Activated naive CD4-positive, alpha-beta T cell treated with anti-CD3 and anti-CD28 coated beads for 36 hours (primary cell): Measurements from ENCODE around the gene OR10C1. TPM values are rescaled to one million over a fixed set of nuclear protein-coding genes. Genes with fewer than 3 reads are reported as not detected.

ENCODE experiments used
- CTCF ChIA-PET: fragments of 350-600 bp; sonication (Branson Sonifier 250); formaldehyde crosslinking; loops from one replicate; lab custom pipeline; 2021; ENCODE audit warnings: antibody characterized with exemption; lab: Charles Lee
- DNase-seq: peaks from one replicate; pipeline ENCODE4 v3.0.0-alpha.2; 2020
- H3K27ac Mint-ChIP-seq: one replicate; pipeline ENCODE4 v1.8.0; 2021; ENCODE audit warnings: mild to moderate bottlenecking, mixed read lengths
- H3K27me3 Mint-ChIP-seq: one replicate; pipeline ENCODE4 v1.8.0; 2021; ENCODE audit warnings: low read depth, mixed read lengths
- H3K36me3 Mint-ChIP-seq: one replicate; pipeline ENCODE4 v1.8.0; 2021; ENCODE audit warnings: low read depth, mixed read lengths
- H3K4me1 Mint-ChIP-seq: one replicate; pipeline ENCODE4 v1.8.0; 2021; ENCODE audit warnings: low read depth, mixed read lengths
- H3K4me3 Mint-ChIP-seq: one replicate; pipeline ENCODE4 v1.8.0; 2021; ENCODE audit warnings: mild to moderate bottlenecking, moderate library complexity, mixed read lengths
- H3K9me3 Mint-ChIP-seq: one replicate; pipeline ENCODE4 v1.8.0; 2021; ENCODE audit warnings: mixed read lengths
- intact Hi-C: fragments of 100-400 bp; cut with micrococcal nuclease; formaldehyde crosslinking; loops from one replicate; pipeline ENCODE4 v1.15.1; 2023
- total RNA-seq, 2 experiments: library from RNA; stranded (reverse); gene quantifications; one replicate each; pipeline ENCODE4 v1.2.3, GENCODE V29; 2021

OR10C1 gene
- total RNA-seq, 2 experiments from 2014 or later = not detected

DNA sequence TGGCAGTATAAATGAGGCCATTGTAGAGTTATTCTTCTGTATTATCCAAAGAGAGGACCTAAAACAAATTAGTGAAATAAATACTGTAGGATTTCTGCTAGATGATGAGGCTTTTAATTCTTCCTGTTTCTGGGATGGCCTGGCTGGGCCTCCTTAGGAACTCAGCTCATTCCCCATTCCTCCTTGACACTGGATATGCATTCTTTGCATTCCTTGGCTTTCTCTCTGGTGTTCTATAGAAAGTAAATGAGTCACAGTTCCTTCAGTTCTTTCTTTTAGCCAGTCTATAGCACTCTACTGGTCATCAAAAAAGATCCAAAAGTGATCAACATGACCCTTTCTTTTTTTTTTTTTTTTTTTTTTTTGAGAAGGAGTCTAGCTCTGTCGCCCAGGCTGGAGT is 8.6 kb downstream of the OR10C1 start:
- Mint-ChIP-seq H3K27ac (no peak overlapping the region), H3K9me3 (no peaks in the 10 kb centered on the region), H3K27me3 (peaks cover 45% of the 10 kb centered on the region), H3K4me1 (no peaks in the 10 kb centered on the region), H3K4me3 (no peak overlapping the region), H3K36me3 (no peaks in the 10 kb centered on the region)
- intact Hi-C loops = no loop called here
- CTCF ChIA-PET = no interaction called here
- no peak for DNase-seq

GRCh38 chr6:29451471-29452193 is 12.5 kb downstream of the OR10C1 start:
- Mint-ChIP-seq H3K27ac (no peak overlapping the region), H3K4me3 (no peak overlapping the region), H3K27me3 (peaks cover 30% of the 10 kb centered on the region), H3K9me3 (no peaks in the 10 kb centered on the region), H3K36me3 (no peaks in the 10 kb centered on the region), H3K4me1 (no peaks in the 10 kb centered on the region)
- no peak for DNase-seq
- intact Hi-C loops = no loop called here
- CTCF ChIA-PET = no interaction called here

DNA sequence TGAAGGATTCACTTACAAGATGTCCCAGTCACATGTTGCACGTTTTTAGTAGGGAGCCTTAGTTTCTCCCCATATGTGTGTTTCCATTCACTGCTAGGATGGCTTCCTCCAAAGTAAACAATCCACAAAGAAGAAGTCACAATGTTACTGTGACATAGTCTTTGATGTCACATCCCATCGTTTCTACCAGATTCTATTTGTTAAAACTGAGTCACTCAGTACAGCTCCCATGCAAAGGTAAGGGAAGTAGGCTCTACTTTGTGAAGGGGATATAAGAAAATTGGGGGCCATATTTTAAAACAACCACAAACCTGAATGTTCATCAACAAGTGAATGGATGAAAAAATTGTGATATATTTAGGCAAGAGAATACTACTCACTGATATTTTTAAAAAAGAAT is 17.9 kb downstream of the OR10C1 start, which contains the start of the genes OR11A1 and OR2H1:
Gene OR11A1 (minus strand): TSS at position 101 of the 400 bp plus-strand sequence. CDS start 29,430 bp downstream, outside the sequence.
Gene OR2H1 (plus strand): TSS at position 185 of the 400 bp plus-strand sequence. CDS start 4,615 bp downstream, outside the sequence.
- CTCF ChIA-PET = no interaction called here
- H3K4me3 Mint-ChIP-seq = no peak within 1 kb of the TSS
- H3K36me3 Mint-ChIP-seq = no peaks in the 10 kb centered on the region
- H3K9me3 Mint-ChIP-seq = no peaks in the 10 kb centered on the region
- peaks cover 15% of the 10 kb centered on the region for H3K27me3 Mint-ChIP-seq
- intact Hi-C loops = no loop called here
- DNase-seq = no peak
- no peaks in the 10 kb centered on the region for H3K4me1 Mint-ChIP-seq
- H3K27ac Mint-ChIP-seq = no peak within 1 kb of the TSS

DNA sequence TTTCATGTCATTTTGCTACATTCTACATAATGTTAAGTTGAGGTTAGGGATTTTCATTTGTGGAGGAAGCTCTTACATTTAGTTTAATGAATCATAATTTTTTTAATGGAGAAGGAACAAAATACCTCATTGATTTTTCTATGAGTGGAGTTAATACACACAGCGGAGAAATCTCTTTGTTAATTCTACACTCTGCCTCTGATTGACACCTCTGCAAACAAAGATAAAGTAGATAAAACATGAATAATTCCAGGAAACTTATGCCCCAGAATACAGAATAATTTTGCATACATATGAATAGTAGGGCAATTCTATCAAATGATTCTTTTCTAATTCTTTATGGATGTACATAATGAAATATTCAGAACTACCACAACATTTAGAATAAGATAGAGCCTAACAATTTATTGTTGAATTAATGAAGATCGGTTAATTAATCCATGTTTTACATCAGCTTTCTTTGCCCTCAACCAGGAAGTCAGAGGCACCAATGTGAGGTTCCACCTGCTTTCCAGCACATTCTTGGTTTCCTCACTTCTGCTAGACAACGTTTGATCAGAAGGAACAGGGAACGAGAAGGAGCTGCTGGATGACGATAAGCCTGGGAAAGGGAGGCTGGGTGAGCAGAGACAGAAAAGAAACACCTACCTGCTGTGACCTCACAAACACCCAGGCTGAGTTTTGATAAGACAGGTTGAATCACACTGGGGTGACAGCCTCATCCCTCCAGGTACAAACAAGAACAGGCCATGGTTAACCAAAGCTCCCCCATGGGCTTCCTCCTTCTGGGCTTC is 22.1 kb downstream of the OR10C1 start:
- DNase-seq = no peak
- Mint-ChIP-seq H3K9me3 (no peaks in the 10 kb centered on the region), H3K27me3 (peaks cover 15% of the 10 kb centered on the region), H3K4me3 (no peak overlapping the region), H3K27ac (no peak overlapping the region), H3K36me3 (no peaks in the 10 kb centered on the region), H3K4me1 (no peaks in the 10 kb centered on the region)
- intact Hi-C loops = no loop called here
- CTCF ChIA-PET = no interaction called here

- Mint-ChIP-seq H3K4me1 (no peaks in the 10 kb centered on the region), H3K9me3 (no peaks in the 10 kb centered on the region), H3K36me3 (no peaks in the 10 kb centered on the region), H3K4me3 (no peak overlapping the region), H3K27me3 (peaks cover 15% of the 10 kb centered on the region), H3K27ac (no peak overlapping the region)
- no peak for DNase-seq
- CTCF ChIA-PET = no interaction called here
- intact Hi-C loops = no loop called here
Measured at GRCh38 chr6:29462022-29462421, 22.9 kb downstream of the OR10C1 start.

- Mint-ChIP-seq H3K27ac (no peak overlapping the region), H3K4me3 (no peak overlapping the region), H3K27me3 (peaks cover 11% of the 10 kb centered on the region), H3K4me1 (no peaks in the 10 kb centered on the region), H3K9me3 (no peaks in the 10 kb centered on the region), H3K36me3 (no peaks in the 10 kb centered on the region)
- DNase-seq = no peak
- intact Hi-C loops = no loop called here
- CTCF ChIA-PET = no interaction called here
Measured at GRCh38 chr6:29465279-29465678, 26.2 kb downstream of the OR10C1 start.

DNA sequence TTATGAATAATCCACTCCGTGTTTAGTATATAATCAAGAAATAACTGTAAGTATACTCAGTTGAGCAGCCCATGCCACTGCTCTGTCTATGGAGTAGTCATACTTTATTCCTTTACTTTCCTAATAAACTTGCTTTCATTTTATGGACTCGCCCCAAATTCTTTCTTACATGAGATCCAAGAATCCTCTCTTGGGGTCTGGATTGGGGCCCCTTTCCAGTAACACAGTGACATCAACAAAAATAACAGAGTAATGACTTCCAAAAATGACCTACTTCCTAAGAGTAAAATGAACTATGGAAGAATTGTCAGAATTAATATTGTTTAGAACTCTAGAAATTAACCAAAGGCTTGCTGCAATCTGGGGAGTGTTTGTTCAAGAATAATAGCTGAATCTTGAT is 26.7 kb downstream of the OR10C1 start:
- H3K9me3 Mint-ChIP-seq = no peaks in the 10 kb centered on the region
- H3K27ac Mint-ChIP-seq = no peak overlapping the region
- DNase-seq = no peak
- no peaks in the 10 kb centered on the region for H3K4me1 Mint-ChIP-seq
- no peak overlapping the region for H3K4me3 Mint-ChIP-seq
- intact Hi-C loops = no loop called here
- CTCF ChIA-PET = no interaction called here
- H3K27me3 Mint-ChIP-seq = peaks cover 11% of the 10 kb centered on the region
- H3K36me3 Mint-ChIP-seq = no peaks in the 10 kb centered on the region

- Mint-ChIP-seq H3K27me3 (peaks cover 9% of the 10 kb centered on the region), H3K36me3 (no peaks in the 10 kb centered on the region), H3K4me1 (no peaks in the 10 kb centered on the region), H3K27ac (no peak overlapping the region), H3K9me3 (no peaks in the 10 kb centered on the region), H3K4me3 (no peak overlapping the region)
- intact Hi-C loops = no loop called here
- DNase-seq = no peak
- CTCF ChIA-PET = no interaction called here
Measured at GRCh38 chr6:29466241-29466640, 27.1 kb downstream of the OR10C1 start.

DNA sequence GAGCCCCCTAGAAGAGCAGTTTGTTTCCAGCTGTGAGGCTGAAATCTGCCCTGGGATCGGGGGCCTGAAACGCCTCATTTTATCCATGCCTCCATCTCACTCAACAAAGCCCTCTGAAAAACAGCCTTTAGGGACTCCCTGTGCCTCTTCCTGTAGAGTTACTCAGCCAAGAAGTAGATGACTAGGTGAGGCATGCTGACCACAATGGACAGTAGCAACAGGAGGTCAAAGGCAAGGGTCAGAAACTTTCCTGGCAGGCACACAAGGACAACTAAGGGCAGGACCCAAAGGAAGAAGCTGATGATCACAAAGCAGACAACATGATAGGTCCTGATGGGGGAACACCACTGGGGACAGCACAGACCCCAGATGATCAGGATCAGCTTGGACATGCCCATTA is 35.9 kb downstream of the OR10C1 start:
- H3K4me1 Mint-ChIP-seq = no peaks in the 10 kb centered on the region
- no peak overlapping the region for H3K4me3 Mint-ChIP-seq
- H3K9me3 Mint-ChIP-seq = no peaks in the 10 kb centered on the region
- intact Hi-C loops = no loop called here
- no peak overlapping the region for H3K27ac Mint-ChIP-seq
- peaks cover 10% of the 10 kb centered on the region for H3K27me3 Mint-ChIP-seq
- H3K36me3 Mint-ChIP-seq = no peaks in the 10 kb centered on the region
- DNase-seq = no peak
- CTCF ChIA-PET = no interaction called here

DNA sequence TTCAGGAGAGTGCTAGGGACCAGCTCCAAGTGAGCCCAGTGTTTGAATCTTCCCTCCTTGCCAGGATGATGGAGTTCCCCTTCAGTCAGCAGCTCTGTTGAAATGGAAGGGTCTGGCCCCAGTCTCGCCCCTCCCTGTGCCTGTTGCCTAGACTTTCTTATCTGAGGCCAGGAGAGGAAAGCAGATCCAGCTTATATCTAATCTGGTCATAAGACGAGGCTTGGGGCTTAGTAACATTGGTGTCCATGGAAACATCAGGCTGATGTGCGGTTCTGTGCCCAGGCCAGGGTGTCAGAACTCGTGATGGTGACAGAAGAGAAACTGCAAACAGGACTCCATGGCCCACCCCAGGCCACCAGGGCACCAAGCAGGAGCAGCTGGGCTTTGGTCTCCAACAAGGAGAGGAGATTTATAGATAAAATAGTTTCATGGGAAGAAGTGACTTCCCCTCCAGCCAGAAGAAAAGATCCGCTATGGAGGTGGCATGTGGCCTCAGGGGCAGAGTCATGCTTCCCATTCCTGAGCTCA is 38.9 kb downstream of the OR10C1 start:
- Mint-ChIP-seq H3K36me3 (no peaks in the 10 kb centered on the region), H3K27me3 (peaks cover 10% of the 10 kb centered on the region), H3K27ac (no peak overlapping the region), H3K4me3 (no peak overlapping the region), H3K9me3 (peaks cover 1% of the 10 kb centered on the region), H3K4me1 (no peaks in the 10 kb centered on the region)
- no peak for DNase-seq
- intact Hi-C loops = no loop called here
- CTCF ChIA-PET = interaction anchor here (1.4 kb wide), 1 partner anchor 111 kb away, joined by 3 read pairs; no protein-coding TSS in a partner anchor

DNA sequence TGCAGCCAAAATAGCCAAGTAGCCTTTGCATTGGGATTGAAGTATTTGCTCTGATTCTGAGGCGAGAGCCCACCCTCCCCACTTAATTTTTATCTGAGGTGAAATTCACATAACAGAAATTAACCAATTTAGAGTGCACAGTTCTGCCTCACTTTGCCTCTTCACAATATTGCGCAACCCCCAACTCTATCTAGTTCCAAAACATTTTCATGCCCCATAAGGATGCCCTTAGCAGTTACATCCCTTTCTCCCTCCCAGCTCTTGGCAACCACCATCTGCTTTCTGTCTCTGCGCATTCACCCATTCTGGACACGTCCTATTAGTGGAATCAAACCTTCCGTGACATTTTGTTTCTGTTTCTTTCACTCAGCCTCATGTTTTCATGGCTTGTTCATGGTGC is 39.6 kb downstream of the OR10C1 start:
- no peak overlapping the region for H3K4me3 Mint-ChIP-seq
- H3K4me1 Mint-ChIP-seq = no peaks in the 10 kb centered on the region
- no peak overlapping the region for H3K27ac Mint-ChIP-seq
- intact Hi-C loops = no loop called here
- no peak for DNase-seq
- no peaks in the 10 kb centered on the region for H3K36me3 Mint-ChIP-seq
- H3K27me3 Mint-ChIP-seq = peaks cover 7% of the 10 kb centered on the region
- peaks cover 1% of the 10 kb centered on the region for H3K9me3 Mint-ChIP-seq
- CTCF ChIA-PET = no interaction called here

DNA sequence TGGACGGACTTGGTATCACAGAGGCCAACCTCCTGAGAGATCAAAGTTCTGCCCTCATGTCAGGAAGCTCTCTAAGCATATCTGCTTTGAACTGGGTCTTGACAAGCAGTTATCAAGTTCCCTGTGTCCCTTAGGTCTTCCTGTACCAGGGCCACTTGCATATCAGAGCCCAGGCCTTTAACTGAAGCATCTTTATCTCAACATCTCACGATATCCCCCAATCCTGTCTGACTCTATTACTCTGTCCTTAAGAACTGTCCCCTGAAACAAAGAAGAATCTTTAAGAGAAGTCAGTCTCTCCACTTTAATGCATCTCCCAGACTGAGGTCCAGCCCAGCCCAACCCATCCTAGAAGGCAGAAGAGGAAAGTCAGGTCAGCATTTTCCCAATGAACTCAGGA is 40.5 kb downstream of the OR10C1 start:
- intact Hi-C loops = no loop called here
- CTCF ChIA-PET = no interaction called here
- no peaks in the 10 kb centered on the region for H3K36me3 Mint-ChIP-seq
- no peaks in the 10 kb centered on the region for H3K4me1 Mint-ChIP-seq
- peaks cover 7% of the 10 kb centered on the region for H3K27me3 Mint-ChIP-seq
- no peak overlapping the region for H3K27ac Mint-ChIP-seq
- H3K4me3 Mint-ChIP-seq = no peak overlapping the region
- H3K9me3 Mint-ChIP-seq = peaks cover 1% of the 10 kb centered on the region
- no peak for DNase-seq
